IMR-90 (cell line): Measurements from ENCODE around the gene ACOT7. TPM values are rescaled to one million over a fixed set of nuclear protein-coding genes. Genes with fewer than 3 reads are reported as not detected.

Experiments used
- ATAC-seq: fragments of 200-7000 bp; cut with Tn5 transposase; 2 replicates; pipeline ENCODE4 v1.9.1; 2020; ENCODE audit warnings: low read depth, mild to moderate bottlenecking, moderate library complexity
- BruUV-seq: library from RNA; stranded (reverse); fragments of 400-500 nt; replicated peaks from 2 replicates; lab custom pipeline; 2021; lab: Mats Ljungman, UMichigan
- CTCF ChIA-PET: fragments of 300-600 bp; formaldehyde crosslinking; extraction: SDS; loops from one replicate; lab custom pipeline; 2021; ENCODE audit warnings: antibody characterized with exemption; lab: Yijun Ruan, JAX
- POLR2A ChIA-PET: fragments of 300-600 bp; sonication (Branson Sonifier 250); formaldehyde crosslinking; loops from one replicate; lab custom pipeline; 2022; ENCODE audit warnings: antibody characterized with exemption; ENCODE audit not compliant: unreplicated experiment; lab: Charles Lee
- DNase-seq: peaks from one replicate; pipeline ENCODE4 v3.0.0; 2013
- H2AFZ ChIP-seq: replicated peaks from 2 replicates; pipeline ENCODE3; 2013; ENCODE audit warnings: low read length, mild to moderate bottlenecking; ENCODE audit not compliant: poor library complexity
- H2AK5ac ChIP-seq: 2 replicates; pipeline ENCODE4 v1.6.1; 2013; ENCODE audit warnings: low read depth, low read length, inconsistent platforms
- H2AK9ac ChIP-seq: replicated peaks from 2 replicates; pipeline ENCODE3; 2013; ENCODE audit warnings: mild to moderate bottlenecking, low read depth, low read length, moderate library complexity; ENCODE audit not compliant: poor library complexity
- H2BK120ac ChIP-seq: 2 replicates; pipeline ENCODE4 v1.6.1; 2013; ENCODE audit warnings: low read depth, low read length, inconsistent platforms
- H2BK15ac ChIP-seq: 3 replicates; pipeline ENCODE4 v1.6.1; 2013; ENCODE audit warnings: low read depth, low read length, inconsistent platforms
- H2BK20ac ChIP-seq: 2 replicates; pipeline ENCODE4 v1.6.1; 2013; ENCODE audit warnings: low read depth, mild to moderate bottlenecking, inconsistent platforms, low read length, moderate library complexity
- H2BK5ac ChIP-seq: 2 replicates; pipeline ENCODE4 v1.6.1; 2013; ENCODE audit warnings: mild to moderate bottlenecking, low read depth, low read length, inconsistent platforms; ENCODE audit not compliant: poor library complexity, severe bottlenecking
- H3K14ac ChIP-seq: replicated peaks from 2 replicates; pipeline ENCODE4 v1.6.1; 2013; ENCODE audit warnings: low read depth, low read length, inconsistent platforms
- H3K18ac ChIP-seq: 2 replicates; pipeline ENCODE4 v1.6.1; 2013; ENCODE audit warnings: low read depth, low read length, control low read depth
- H3K23ac ChIP-seq: 2 replicates; pipeline ENCODE4 v1.6.1; 2013; ENCODE audit warnings: low read depth, low read length, inconsistent platforms
- H3K27ac ChIP-seq: 2 replicates; pipeline ENCODE4 v1.5.1; 2013; ENCODE audit warnings: mild to moderate bottlenecking, control low read depth, low read length; ENCODE audit not compliant: insufficient read depth
- H3K27me3 ChIP-seq: 2 replicates; pipeline ENCODE4 v1.6.1; 2013; ENCODE audit warnings: low read length; ENCODE audit not compliant: control insufficient read depth, insufficient read depth
- H3K36me3 ChIP-seq: 2 replicates; pipeline ENCODE4 v1.6.1; 2013; ENCODE audit warnings: low read length, mixed read lengths; ENCODE audit not compliant: control insufficient read depth, insufficient read depth
- H3K4ac ChIP-seq: 2 replicates; pipeline ENCODE4 v1.6.1; 2013; ENCODE audit warnings: low read depth, low read length, inconsistent platforms
- H3K4me1 ChIP-seq: 2 replicates; pipeline ENCODE4 v1.6.1; 2013; ENCODE audit warnings: low read length, mixed read lengths; ENCODE audit not compliant: control insufficient read depth, insufficient read depth
- H3K4me2 ChIP-seq: 2 replicates; pipeline ENCODE4 v1.6.1; 2013; ENCODE audit warnings: low read depth, mild to moderate bottlenecking, control low read depth, low read length, moderate library complexity
- H3K4me3 ChIP-seq: 2 replicates; pipeline ENCODE4 v1.5.1; 2013; ENCODE audit warnings: low read depth, mild to moderate bottlenecking, control low read depth, low read length, moderate library complexity; ENCODE audit not compliant: insufficient read depth
- H3K56ac ChIP-seq: 2 replicates; pipeline ENCODE4 v1.6.1; 2013; ENCODE audit warnings: low read length, inconsistent platforms; ENCODE audit not compliant: insufficient read depth; ENCODE audit errors: extremely low read depth
- H3K79me1 ChIP-seq, 2 experiments: 2 replicates each; pipeline ENCODE4 v1.6.1; 2013; ENCODE audit warnings: low read length in 2 of 2, inconsistent platforms in 1 of 2, low read depth in 1 of 2
- H3K9ac ChIP-seq: 2 replicates; pipeline ENCODE4 v1.6.1; 2013; ENCODE audit warnings: low read depth, low read length, control low read depth
- H3K9me1 ChIP-seq: 2 replicates; pipeline ENCODE4 v1.6.1; 2013; ENCODE audit warnings: low read length, inconsistent platforms; ENCODE audit not compliant: insufficient read depth
- H3K9me3 ChIP-seq: 2 replicates; pipeline ENCODE4 v1.6.1; 2013; ENCODE audit warnings: low read length; ENCODE audit not compliant: control insufficient read depth, insufficient read depth
- H4K20me1 ChIP-seq: 2 replicates; pipeline ENCODE4 v1.6.1; 2013; ENCODE audit warnings: low read length, inconsistent platforms; ENCODE audit not compliant: insufficient read depth
- H4K5ac ChIP-seq: 2 replicates; pipeline ENCODE4 v1.6.1; 2013; ENCODE audit warnings: mild to moderate bottlenecking, low read depth, low read length, control low read depth
- H4K8ac ChIP-seq, 2 experiments: 2 replicates each; pipeline ENCODE4 v1.6.1; 2013; ENCODE audit warnings: low read depth in 2 of 2, low read length in 2 of 2, control low read depth in 1 of 2, inconsistent platforms in 1 of 2
- H4K91ac ChIP-seq: 2 replicates; pipeline ENCODE4 v1.6.1; 2013; ENCODE audit warnings: low read depth, low read length, inconsistent platforms; ENCODE audit not compliant: insufficient read depth
- CTCF ChIP-seq: conservative IDR thresholded peaks from 2 replicates; pipeline ENCODE4 v1.5.1; 2012; ENCODE audit warnings: mild to moderate bottlenecking, low read depth, low read length, improper control_type of control experiment
- ELK1 ChIP-seq: fragments of 150-350 bp; IDR thresholded peaks from 2 replicates; pipeline ENCODE4 v1.6.1; 2016; ENCODE audit warnings: low read depth, mild to moderate bottlenecking, low read length, moderate library complexity, borderline replicate concordance
- MAFK ChIP-seq: IDR thresholded peaks from 2 replicates; pipeline ENCODE4 v1.6.1; 2012; ENCODE audit warnings: low read depth, low read length, improper control_type of control experiment
- POLR2A ChIP-seq: IDR thresholded peaks from 2 replicates; pipeline ENCODE4 v1.6.1; 2012; ENCODE audit warnings: mild to moderate bottlenecking, low read depth, low read length
- RAD21 ChIP-seq: IDR thresholded peaks from 2 replicates; pipeline ENCODE4 v1.6.1; 2012; ENCODE audit warnings: low read length, improper control_type of control experiment
- RCOR1 ChIP-seq: IDR thresholded peaks from 2 replicates; pipeline ENCODE4 v1.6.1; 2012; ENCODE audit warnings: mild to moderate bottlenecking, low read length, improper control_type of control experiment; ENCODE audit not compliant: insufficient replicate concordance
- RFX5 ChIP-seq: IDR thresholded peaks from 2 replicates; pipeline ENCODE4 v1.8.0; 2012; ENCODE audit warnings: low read depth, mild to moderate bottlenecking, low read length, moderate library complexity
- SMC3 ChIP-seq: fragments of 150-350 bp; IDR thresholded peaks from 2 replicates; pipeline ENCODE4 v1.6.1; 2016; ENCODE audit warnings: low read depth, mild to moderate bottlenecking, antibody characterized with exemption, low read length, moderate library complexity
- WGBS, 2 experiments: methylation state at CpG; one replicate each; pipeline versions ENCODE4 v1.1.5 to v1.1.7; 2013; ENCODE audit warnings: missing lambda C conversion rate in 2 of 2; ENCODE audit not compliant: insufficient read length in 1 of 2; ENCODE audit errors: extremely low coverage in 2 of 2; 5-methylcytosine and 5-hydroxymethylcytosine counted together
- dilution Hi-C: fragments of 300-500 bp; cut with HindIII; formaldehyde crosslinking; loops from one replicate; pipeline ENCODE4 v1.14.3; 2018; ENCODE audit warnings: low sequenced_read_pairs; ENCODE audit not compliant: unreplicated experiment
- in situ Hi-C: fragments of 300-500 bp; cut with MboI; formaldehyde crosslinking; loops from 3 replicates; pipeline ENCODE4 v1.14.3; 2019; ENCODE audit warnings: low sequenced_read_pairs, inconsistent platforms, mixed read lengths
- intact Hi-C: fragments of 100-400 bp; cut with micrococcal nuclease; formaldehyde crosslinking; loops from 2 replicates; pipeline ENCODE4 v1.10.0; 2022
- polyA plus RNA-seq, 3 experiments: library from polyadenylated mRNA; depleted of rRNA; stranded (reverse); fragments of >200 nt; gene quantifications; 2 replicates each; pipeline ENCODE4 v1.2.3, GENCODE V29; 2012; ENCODE audit warnings: low replicate concordance in 1 of 3
- total RNA-seq: library from RNA; depleted of rRNA; stranded (reverse); fragments of >200 nt; gene quantifications from 2 replicates; pipeline ENCODE4 v1.2.3, GENCODE V29; 2012

The ACOT7 gene
- total and polyA plus RNA-seq, 2 of the 4 experiments (the other 2 are of a cell fraction), result 51.6 to 242 TPM

DNA sequence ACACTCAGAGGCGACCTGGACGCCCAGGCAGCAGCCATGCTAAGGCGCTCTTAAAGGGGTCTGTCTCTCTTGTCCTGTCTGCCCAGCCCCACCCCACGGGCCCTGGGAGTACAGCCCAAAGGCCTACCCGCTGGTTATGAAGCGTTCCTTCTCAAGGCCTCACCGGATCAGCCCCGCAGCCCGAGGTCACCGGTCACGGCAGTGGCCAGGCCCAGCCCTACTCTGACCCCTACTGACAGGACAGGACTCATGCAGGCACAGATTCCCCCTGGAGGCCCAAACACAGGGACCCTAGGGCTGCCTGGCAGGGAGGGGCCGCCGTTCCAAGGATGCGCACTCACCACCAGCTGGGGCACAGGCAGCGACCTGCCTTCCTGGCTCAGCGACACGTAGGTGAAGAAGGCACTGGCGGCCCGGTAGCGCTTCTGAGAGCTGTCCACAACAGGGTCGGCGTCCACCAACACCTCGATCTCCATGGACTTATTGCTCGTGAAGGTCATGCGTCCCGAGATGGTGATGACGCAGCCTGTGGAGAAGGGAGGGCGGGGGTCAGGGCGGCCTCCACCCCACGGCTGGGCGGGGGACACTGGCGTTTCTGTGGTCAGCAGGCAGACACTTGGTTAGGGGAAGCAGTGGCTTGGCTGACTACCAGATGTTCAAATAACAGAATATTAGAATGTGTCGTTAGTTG is 112.7 kb downstream of the ACOT7 start:
- H4K91ac ChIP-seq, result no peak overlapping the region
- POLR2A ChIA-PET, result no interaction called here
- no peak overlapping the region for H3K4me3 ChIP-seq
- H2BK120ac ChIP-seq, result no peak overlapping the region
- no peaks in the 10 kb centered on the region for H3K9me3 ChIP-seq
- no peak overlapping the region for H3K4me2 ChIP-seq
- no peaks in the 10 kb centered on the region for H3K36me3 ChIP-seq
- no peak overlapping the region for H4K5ac ChIP-seq
- ATAC-seq (peak; percentile 47; the same call in 1 of the 2 replicates), DNase-seq (no peak)
- H3K27me3 ChIP-seq, result no peaks in the 10 kb centered on the region
- no peak overlapping the region for H3K23ac ChIP-seq
- no TSS peak for BruUV-seq
- no peak overlapping the region for H2BK5ac ChIP-seq
- no peak overlapping the region for H3K18ac ChIP-seq
- H3K4ac ChIP-seq, result no peak overlapping the region
- peak overlapping the region; percentile 65 for H2AK9ac ChIP-seq
- H3K9me1 ChIP-seq, result peaks cover 3% of the 10 kb centered on the region; the same call in 1 of the 2 replicates
- peaks cover 0 to 10% of the 10 kb centered on the region in 2 experiments; a peak in 2 of 4 replicates for H3K79me1 ChIP-seq
- no peak overlapping the region for H2BK15ac ChIP-seq
- no peak overlapping the region for H4K8ac ChIP-seq
- H3K56ac ChIP-seq, result no peak overlapping the region
- peak overlapping the region; percentile 32 for H2AFZ ChIP-seq
- H3K27ac ChIP-seq, result no peak overlapping the region
- no peaks in the 10 kb centered on the region for H4K20me1 ChIP-seq
- CTCF ChIA-PET, result interaction anchor here (0.7 kb wide), 1 partner anchor 10 kb away, joined by 3 read pairs; no protein-coding TSS in a partner anchor
- no peak overlapping the region for H3K14ac ChIP-seq
- TF ChIP-seq SMC3 (peak; percentile 23; the same call in 1 of the 2 replicates), CTCF (peak; percentile 38), POLR2A (no peak), RFX5 (no peak), MAFK (no peak), ELK1 (no peak), RCOR1 (no peak), RAD21 (peak; percentile 43)
- H3K4me1 ChIP-seq, result peaks cover 11% of the 10 kb centered on the region
- no peak overlapping the region for H3K9ac ChIP-seq
- intact Hi-C loops, result no loop called here
- no peak overlapping the region for H2BK20ac ChIP-seq
- WGBS, 2 experiments, result 62% methylated on average over 8 of the region's 33 CpGs; no CpG with 5 or more reads in 1 of the 2 experiments
- H2AK5ac ChIP-seq, result no peak overlapping the region
- in situ Hi-C loops, result no loop called here
- dilution Hi-C loops, result no loop called here
